Endothelial cell of umbilical vein (primary cell): Measurements from ENCODE around the gene INTS6.

Experiments used
- EZH2 ChIP-seq: IDR thresholded peaks from 2 replicates; pipeline ENCODE4 v1.6.1; 2012; ENCODE audit warnings: borderline replicate concordance, low read depth, mild to moderate bottlenecking, moderate library complexity, low read length, inconsistent platforms; ENCODE audit not compliant: severe bottlenecking
- JUN ChIP-seq: IDR thresholded peaks from 2 replicates; pipeline ENCODE4 v1.6.1; 2011; ENCODE audit warnings: borderline replicate concordance, low read depth; ENCODE audit not compliant: insufficient read length, insufficient read depth
- POLR2A ChIP-seq: IDR thresholded peaks from 2 replicates; pipeline ENCODE4 v1.6.1; 2012; ENCODE audit warnings: low read depth, mild to moderate bottlenecking, control low read depth, low read length
- POLR2AphosphoS5 ChIP-seq: IDR thresholded peaks from 2 replicates; pipeline ENCODE4 v1.6.1; 2012; ENCODE audit warnings: low read depth, mild to moderate bottlenecking, control low read depth, low read length, moderate library complexity; ENCODE audit not compliant: insufficient read depth
- TF ChIP-seq, protein P1 (sequence below), 2 donors: IDR thresholded peaks; 1 replicate in 1 of 2; 2 replicates in 1 of 2; pipeline ENCODE4 v1.5.1; 2011; ENCODE audit warnings: low read length in 2 of 2, mild to moderate bottlenecking in 2 of 2, moderate library complexity in 2 of 2, control low read depth in 1 of 2, inconsistent platforms in 1 of 2, low read depth in 1 of 2; ENCODE audit not compliant: insufficient read depth in 1 of 2; ENCODE audit errors: extremely low read depth in 1 of 2

DNA sequence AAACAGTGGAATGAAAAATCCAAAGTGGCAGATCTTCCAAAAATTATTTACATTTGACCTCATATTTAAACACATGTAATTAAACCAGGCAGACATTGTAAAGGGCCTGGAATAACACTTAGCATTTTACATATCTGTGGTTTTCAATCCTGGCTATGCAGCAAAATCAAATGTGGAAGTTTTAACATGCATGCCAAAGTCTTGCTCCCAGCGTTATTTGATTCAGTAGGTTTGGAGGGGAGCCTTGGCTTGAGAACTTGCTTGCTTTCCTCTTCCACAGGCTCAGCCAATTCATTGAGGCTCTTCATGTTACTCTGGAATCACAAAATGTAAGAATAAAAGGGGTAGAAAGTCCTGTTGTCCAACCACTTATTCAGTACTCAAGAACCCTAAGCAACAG, 42.5 kb upstream of the INTS6 start:
- TF ChIP-seq, protein P1, sequence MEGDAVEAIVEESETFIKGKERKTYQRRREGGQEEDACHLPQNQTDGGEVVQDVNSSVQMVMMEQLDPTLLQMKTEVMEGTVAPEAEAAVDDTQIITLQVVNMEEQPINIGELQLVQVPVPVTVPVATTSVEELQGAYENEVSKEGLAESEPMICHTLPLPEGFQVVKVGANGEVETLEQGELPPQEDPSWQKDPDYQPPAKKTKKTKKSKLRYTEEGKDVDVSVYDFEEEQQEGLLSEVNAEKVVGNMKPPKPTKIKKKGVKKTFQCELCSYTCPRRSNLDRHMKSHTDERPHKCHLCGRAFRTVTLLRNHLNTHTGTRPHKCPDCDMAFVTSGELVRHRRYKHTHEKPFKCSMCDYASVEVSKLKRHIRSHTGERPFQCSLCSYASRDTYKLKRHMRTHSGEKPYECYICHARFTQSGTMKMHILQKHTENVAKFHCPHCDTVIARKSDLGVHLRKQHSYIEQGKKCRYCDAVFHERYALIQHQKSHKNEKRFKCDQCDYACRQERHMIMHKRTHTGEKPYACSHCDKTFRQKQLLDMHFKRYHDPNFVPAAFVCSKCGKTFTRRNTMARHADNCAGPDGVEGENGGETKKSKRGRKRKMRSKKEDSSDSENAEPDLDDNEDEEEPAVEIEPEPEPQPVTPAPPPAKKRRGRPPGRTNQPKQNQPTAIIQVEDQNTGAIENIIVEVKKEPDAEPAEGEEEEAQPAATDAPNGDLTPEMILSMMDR (IDR thresholded peaks at IDR 0.05; ENCODE audit: extremely low read depth in 1 of 2, insufficient read depth in 1 of 2, low read depth in 1 of 2, low read length in 2 of 2), result no peak
- TF ChIP-seq EZH2, result no peak
- TF ChIP-seq POLR2A, result no peak
- no peak for TF ChIP-seq JUN
- no peak for TF ChIP-seq POLR2AphosphoS5
